RPMI8226 (cell line): Measurements from ENCODE around the gene MAOB.
"Not testable (repeated sequence)": the region's sequence is repeated elsewhere in the genome, so short reads cannot be mapped to it uniquely, and the experiment has no call there.

Experiments
- DNase-seq: peaks from one replicate; pipeline ENCODE4 v3.0.0-alpha.2; 2015

Gene MAOB

DNA sequence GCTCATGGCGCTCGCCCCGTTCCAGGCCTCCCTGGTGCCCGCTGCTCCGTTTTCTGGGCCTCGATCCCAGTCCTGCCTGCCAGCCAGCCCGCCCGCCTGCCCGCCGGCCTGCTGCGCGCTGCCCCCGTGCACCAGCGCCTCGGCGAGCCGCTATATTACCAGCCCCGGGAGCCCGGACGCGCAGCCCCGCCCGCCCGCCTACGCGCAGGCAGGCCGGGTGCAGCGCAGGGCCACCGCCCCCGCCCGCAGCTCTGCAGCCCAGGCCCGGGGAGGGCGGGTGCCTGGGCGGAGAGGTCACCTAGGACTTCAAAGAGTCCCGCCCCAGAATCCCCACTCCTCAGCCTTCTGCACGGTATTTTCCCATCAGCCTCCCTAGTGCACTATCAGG lies at the start of gene MAOB:
Gene MAOB, minus strand, starts transcription at position 157 of the 388 bp plus-strand sequence. Its CDS starts 151 bp downstream, at position 6.
- no peak for DNase-seq

DNA sequence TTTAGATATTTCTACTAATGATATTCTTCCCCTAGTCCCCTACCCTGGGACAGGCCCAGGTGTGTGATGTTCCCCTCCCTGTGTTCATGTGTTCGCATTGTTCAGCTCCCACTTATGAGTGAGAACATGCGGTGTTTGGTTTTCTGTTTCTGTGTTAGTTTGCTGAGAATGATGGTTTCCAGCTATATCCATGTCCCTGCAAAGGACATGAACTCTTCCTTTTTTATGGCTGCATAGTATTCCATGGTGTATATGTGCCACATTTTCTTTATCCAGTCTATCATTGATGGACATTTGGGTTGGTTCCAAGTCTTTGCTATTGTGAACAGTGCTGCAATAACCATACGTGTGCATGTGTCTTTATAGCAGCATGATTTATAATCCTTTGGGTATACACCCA lies 39.8 kb upstream of the MAOB start:
- not testable (repeated sequence) for DNase-seq

DNA sequence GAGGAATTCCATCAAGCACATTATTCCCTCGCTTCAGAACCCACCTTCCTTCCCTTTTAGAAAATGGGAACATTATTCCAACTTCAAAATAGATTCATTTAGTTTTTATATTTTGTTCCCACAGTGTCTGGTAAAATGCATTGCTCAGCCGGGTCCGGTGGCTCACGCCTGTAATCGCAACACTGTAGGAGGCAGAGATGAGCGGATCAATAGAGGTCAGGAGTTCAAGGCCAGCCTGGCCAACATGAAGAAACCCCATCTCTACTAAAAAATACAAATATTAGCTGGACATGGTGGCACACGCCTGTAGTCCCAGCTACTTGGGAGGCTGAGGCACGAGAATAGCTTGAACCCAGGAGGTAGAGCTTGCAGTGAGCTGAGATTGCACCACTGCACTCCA lies 28.5 kb upstream of the MAOB start:
- DNase-seq: not testable (repeated sequence)

DNA sequence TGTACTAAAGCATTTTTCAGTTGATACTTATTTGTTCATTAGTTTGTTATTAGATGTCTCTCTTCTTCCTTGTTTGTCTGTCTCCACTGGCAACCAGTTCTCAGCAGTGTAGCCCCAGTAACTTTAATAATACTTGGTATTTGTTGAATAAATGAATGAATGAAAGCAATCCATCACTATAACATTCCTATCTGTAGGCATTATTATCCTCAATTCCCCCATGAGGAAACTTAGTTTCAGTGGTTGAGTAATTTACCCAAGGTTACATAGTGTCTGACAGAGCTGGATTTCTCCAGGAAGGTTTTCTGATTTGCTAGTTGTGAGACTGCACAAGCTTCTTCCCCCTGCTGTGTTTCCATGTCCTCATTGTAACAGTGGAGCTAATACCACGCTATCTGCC lies 27.8 kb upstream of the MAOB start:
- DNase-seq: no peak

DNA sequence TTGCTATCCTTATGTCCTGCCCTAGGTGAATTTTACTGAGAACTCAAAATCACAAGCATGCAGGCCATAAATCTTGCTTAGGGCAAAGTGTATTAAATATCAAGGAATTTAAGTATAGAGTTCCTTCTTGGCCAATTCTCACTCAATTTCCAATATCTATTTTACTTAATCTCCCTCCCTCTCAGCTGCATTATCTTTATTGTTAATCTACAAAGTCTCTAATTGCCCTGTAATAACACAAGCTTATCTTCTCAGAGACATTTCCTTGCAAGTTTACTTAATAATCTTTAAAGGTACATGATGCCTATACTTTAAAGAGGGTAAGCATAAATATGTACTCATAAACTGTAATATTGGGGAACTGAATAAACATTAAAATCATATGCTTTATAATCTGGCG lies 26.9 kb upstream of the MAOB start:
- no peak for DNase-seq

DNA sequence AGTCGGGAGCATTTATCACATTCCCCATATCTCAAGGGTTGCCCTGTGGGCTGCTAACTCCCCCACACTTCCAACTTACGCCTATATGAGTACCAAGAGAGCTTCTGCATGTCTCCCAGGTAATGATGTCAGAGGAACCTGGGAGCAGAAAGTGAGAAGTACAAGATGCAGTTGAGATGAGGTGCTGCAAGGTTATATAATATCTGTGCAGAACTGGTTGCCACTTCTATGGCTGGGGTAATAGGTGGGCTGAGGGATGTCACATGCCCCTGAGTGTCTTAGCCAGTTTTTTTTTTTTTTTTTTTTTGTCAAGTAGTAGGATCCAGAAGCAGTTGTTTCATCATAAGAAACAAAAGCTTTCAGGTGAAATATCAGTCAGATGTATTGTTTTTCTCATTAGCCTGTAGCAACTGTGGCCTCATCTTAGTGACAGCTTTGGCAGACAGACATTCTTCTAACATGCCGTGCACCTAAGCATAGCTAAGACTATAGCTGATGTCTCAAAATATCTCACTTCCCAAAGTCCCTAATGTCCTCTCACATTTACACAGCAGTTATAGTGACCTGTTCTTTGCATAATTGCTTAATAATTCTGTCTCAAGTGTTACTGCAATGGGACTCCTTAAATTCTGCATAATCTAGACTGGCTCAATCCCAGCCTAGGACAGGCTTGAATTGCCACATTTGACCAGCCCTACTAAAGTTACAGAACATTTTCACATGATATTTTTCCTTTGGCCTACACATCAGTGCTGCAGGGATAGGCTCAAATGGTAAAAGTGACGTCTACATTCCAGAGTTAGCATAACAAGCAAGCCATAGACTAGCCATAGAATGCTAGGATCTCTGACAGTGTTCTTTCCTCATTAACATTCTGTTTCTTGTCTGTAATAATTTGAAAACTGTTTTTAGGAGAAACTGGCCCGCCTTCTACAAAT lies 17.9 kb upstream of the MAOB start:
- no peak for DNase-seq

DNA sequence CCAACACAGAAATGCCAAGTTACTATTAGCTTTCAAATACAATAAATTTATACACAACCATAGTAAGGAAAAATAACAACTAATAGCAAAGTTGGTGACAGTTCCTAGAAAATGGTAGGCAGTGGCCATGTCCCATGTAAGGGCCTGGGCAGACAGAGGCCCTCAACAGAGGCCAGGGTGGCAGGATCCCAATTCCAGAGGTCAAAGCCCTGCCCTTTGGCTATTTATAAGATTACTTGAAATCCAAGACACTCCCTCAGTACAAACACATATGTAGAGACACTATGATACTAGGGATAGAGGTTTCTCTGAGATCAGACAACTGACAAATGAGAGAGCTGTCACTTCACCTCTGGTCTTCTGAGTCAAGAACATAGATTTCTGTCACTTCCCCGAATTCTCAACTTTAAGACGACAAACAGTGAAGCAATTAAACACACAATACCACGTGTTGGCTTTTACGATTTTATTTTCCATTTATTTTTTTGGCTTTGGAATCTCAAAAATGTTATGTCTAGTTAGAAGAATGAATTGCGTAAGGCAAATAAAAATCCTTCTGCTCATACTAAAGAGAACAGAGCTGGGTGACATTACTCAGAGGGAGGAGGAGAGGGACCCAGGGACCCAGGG lies 16.3 kb upstream of the MAOB start:
- no peak for DNase-seq

DNA sequence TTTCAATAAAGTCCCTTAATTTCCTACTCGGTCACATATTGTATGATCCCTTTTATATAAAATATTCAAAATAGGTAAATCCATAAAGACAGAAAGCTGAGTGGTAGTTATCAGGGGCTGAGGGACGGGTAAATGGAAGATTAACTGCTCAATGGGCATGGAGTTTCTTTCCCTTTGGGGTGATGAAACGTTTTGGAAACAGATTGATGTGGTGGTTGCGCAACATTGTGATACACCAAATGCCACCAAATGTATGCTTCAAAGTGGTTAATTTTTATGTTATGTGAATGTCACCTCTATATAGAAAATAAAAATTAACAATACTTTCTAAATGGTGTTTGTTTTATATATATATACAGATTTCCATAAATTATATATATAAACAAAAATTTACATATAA lies 15.0 kb upstream of the MAOB start:
- DNase-seq: no peak

DNA sequence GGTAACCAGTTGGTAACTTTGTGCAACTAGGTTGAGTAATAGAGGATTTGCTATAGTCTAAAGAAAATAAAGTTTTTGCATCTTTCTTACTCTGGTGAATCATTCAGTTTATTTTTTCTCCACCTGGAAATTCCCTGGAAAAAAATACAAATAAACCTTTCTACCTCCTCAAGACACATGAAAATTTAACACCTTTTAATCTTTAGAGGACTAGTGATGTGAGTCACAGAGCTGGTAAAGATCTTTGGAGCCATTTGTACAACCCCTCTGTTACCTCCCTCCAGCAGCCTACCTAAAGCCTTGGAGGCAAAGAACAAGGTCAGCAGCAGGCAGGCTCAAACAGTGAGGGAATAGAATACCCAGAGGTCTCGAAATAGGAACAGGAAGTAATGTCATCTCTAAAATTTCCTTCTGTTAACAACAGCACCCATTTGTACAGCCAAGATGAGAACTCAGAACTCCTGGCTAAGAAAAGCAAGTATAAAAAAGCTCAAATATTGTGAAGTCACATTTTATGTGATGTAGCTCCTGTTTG lies 10.2 kb upstream of the MAOB start:
- no peak for DNase-seq

DNA sequence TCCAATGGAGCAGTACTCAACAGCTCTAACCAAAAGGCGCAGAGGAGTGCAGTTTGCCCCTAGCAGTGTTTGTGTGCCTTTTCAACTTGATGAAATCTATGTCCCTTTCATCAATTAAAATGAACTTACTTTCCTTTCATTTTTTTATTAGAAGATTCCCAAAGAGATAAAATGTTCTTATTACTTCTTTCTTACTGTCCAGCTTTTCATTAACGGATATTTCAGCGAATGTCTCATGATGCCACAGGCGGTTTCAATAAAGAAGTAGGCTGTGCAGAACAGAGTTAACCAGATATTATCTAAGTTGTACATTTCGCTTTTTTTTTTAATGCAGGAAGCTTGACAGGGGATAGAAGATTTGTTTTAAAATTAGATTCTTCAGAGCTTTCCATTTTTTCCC lies 3.4 kb upstream of the MAOB start:
- no peak for DNase-seq

DNA sequence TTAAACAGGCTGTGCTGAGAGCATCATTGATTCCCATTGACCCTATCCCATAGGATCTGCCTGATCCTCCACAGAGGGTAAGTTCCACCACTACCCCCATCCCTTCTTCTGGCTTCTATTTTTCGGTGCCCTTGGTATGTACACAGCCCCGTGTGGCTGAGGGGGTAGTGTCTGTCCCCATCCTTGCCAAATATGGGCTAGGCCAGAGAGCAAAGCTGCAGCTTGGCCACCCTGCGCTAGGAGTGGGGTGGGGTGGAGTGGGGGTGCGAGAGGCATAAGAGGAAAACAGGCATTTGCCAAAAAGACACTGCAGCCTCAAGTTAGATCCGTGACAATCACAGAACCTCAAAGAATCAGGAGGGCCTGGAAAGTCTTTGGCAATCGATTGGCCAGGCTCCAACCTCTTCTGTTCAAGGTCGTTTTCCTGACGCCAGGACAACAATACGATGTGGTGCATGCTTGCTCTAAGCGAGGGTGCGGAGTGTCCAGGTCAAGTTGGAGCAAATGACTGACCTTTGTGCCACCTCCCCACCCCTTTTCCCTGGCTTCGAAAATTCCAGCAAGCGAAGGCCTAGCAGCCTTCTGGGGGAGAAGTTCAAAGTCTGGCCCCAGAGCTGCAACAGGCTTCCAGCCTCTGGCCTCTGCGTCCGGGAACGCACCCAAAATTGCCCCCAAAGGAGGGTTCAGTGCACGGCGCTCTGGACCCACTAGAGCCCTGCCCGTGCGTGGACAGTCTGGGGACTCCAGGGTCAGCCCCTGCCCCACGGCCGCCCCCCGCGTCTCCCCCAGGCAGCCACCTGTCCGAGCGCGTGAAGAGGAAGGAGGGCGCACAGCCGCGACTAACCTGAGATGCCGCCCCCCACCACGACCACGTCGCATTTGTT lies 598 bp downstream of the MAOB start:
- no peak for DNase-seq

DNA sequence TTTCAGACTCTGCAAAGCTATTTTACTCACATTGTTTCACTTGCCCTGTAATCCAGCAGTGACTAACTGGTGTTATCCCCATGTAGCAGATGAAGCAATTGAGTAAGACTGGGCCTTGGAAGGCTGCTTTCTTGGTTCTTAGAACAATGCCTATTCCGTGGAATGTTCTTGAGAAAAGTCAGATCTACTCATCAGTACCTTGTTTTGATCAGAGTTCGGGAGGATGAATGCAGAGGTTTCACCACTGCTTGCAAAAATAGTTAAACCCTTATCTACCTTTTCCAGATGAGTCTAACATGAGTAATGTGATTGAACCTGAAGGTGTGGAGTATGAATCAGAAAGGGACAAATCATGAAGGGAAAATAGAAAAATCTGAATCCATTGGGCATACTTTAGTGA lies 1.8 kb downstream of the MAOB start:
- no peak for DNase-seq

DNA sequence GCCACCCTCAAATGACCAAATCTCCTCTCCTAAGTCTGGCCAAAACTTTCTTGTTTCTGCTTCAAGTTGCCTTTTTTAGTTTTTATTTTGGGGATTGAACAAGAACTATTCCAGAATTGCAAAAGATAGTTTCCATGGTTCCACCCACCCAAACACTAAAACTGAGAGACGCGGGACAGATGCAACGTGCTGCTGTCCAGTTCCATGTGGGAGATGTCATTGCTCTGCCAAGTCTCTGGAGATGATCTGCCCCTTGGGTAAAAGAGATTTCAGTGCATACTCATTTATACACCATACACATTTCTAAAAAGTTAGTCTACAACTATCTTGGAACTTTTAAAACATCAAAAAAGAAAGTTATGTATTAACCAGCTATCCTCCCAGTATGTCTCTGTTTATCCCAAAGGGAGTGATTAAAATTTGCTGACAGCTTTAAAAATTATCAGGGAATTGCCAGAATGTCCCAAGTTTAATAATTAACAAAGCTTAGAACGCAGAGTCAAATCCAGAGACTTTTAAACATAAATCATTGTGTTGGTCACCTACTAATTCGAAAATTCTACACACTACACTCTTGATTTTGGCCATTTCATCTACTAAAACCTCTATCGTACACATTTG lies 3.2 kb downstream of the MAOB start:
- DNase-seq: no peak

DNA sequence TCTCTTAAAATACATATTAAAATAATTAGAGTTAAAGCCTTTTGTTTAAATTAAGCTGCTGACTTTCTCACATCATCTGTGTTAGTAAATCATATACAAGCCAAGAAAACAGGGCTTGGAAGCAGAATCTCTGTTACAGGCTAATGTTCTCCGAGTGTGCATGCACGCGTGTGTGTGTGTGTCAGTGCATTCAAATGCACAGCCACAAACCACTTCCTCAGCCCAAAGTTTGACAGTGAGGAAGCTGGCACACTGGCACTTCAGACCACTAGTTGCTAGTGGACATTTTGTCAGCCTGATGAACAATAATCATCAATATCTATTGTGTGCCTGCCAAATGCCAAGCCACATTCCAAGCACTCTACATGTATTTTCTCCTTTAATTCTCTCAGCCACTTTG lies 5.6 kb downstream of the MAOB start:
- DNase-seq: no peak

DNA sequence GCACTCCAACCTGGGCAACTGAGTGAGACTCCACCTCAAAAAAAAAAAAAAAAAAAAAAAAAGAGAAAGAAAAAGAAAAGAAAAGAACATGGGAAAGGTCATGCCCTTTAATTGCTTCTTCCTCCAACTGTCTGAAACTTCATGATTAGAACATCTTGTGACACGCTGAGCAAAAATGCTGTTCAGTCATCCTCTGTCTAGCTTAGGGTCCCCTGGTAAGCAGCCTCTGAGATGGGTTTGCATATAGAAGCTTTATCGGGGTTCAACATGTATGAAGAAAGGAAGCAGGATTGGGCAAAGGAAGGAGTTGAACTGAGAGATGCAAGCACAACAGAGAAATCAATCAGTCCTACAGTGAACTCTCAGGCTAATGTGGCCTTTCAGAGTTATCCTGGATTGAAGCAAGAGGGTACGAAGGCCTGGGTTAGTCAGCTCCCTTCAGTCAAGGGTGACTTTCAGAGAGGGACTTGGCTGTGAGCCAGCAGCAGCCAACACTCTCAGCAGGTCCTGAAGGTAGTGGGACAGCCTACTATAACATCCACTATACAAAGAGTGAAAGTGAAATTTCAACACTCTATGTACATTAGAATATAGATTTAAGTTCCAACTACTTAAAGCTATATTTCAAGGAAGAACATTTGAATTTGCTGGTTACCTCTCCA lies 11.4 kb downstream of the MAOB start:
- no peak for DNase-seq

DNA sequence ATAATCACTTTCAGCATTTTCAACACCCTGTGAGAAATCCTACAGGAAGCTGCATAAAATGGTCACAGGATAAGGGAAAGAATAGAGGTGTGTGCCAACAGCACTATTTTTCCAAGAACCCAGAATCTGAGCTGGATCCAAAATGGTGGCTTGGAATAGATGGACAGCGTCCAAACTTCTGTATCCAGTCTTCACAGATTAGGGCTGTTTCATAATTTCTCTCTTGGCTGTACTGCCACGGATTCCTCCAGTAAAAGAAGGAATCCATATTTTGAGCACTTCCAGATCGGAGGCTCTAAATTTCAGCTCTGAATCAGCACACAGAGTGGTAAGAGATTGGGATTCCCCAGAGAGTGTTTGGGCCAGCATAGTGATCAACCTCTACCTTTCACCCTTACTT lies 12.2 kb downstream of the MAOB start:
- no peak for DNase-seq

DNA sequence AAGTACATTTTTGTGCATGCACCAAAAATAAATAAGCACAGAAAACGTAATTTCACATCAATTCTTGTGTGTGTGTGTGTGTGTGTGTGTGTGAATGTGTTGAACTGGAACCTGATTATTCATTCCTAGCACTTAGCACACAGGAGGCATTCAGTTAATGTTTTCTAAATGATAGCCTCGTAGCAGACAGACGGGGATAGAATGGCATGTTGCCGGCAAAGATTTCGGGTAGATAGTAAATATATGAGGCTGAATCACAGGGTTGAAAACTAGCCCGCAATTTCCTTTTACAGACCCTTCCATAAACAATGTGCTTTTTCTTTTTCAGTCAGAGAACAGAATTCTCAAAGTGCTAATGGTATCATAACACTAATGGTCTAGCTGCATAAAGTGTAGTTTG lies 13.5 kb downstream of the MAOB start:
- DNase-seq: no peak

DNA sequence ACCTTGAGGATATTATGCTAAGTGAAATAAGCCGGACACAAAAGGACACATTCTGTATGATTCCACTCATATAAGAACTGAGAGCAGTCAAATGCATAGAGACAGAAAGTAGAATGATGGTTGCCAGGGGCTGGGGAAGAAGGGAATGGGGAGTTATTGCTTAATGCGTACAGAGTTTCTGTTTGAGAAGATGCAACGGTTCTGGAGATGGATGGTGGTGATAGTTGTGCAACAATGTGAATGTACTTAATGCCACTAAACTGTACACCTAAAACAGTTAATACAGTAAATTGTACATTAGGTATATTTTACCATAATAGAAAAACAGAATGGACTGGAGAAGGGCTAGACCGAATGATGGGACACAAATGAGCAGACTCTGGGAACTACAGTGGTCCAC lies 15.8 kb downstream of the MAOB start:
- DNase-seq: no peak

DNA sequence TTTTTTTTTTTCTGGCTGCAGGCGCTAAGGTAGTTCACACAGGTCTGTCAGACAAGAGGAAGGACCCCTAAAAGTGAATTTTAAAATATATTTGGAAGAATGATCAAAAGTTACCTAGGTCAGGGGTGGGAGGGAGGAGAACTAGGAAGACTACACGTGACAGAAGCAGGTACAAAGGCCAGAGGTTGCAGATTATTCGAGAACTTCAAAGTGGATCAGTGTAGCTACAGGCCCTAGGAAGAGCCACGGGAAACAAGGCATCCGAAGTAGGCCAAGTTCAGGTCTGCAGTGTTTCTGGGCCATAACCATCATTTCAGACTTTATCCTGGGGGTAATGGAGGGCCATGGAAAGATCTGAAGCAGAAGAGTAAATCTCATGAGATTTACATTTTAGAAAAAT lies 16.5 kb downstream of the MAOB start:
- DNase-seq: no peak

DNA sequence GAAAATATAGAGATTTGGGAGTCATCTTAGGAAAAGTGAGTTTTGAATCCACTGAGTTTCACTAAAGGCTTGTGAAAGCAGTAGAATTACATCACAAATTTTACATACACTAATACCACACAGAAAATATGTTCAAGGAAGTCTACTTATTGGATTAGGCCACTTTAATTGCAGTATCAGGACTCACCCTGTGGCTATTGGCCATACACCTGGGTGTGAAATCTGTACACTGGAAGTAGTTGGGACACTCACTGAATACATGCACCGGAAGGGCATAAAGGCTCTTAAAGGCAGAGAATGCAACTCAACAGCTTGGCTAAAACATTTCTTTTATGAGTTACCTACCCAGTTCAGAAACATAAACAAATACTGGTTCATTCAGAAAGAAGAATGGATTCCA lies 19.8 kb downstream of the MAOB start:
- no peak for DNase-seq

DNA sequence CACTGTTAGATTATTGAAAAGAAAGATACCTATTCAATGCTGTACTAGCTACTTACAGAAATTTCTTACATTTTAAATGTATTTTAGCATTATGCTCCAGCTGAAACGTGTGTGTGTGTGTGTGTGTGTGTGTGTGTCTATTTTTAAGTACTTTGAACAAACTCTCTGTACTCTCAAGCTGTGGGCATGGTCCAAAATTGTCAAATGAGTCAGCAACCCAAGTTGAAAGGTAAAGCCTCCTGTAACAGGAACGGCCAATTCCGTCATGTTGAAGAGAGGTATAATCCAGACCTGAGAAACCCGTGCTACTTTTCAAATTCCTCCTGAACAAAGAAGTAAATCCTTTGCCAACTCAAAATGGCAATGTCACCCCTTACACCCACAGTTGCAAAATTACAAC lies 20.5 kb downstream of the MAOB start:
- no peak for DNase-seq
